A549 (cell line): Measurements from ENCODE around the gene VAPA. TPM values are rescaled to one million over a fixed set of nuclear protein-coding genes. Genes with fewer than 3 reads are reported as not detected.

Experiments
- ATOH8 ChIP-seq: fragments of 250-450 bp; sonication (Bioruptor Pico); IDR thresholded peaks from 2 replicates; pipeline ENCODE4 v1.5.0; 2020; ENCODE audit warnings: low read depth, mild to moderate bottlenecking, moderate library complexity
- BHLHE40 ChIP-seq: IDR thresholded peaks from 2 replicates; pipeline ENCODE4 v1.6.1; 2012; ENCODE audit warnings: low read depth, low read length, inconsistent platforms
- CBX2 ChIP-seq: fragments of 200-600 bp; sonication (generic); IDR thresholded peaks from 2 replicates; pipeline ENCODE4 v1.6.1; 2016; ENCODE audit warnings: low read depth, mild to moderate bottlenecking, borderline replicate concordance
- CBX8 ChIP-seq: fragments of 200-600 bp; sonication (generic); IDR thresholded peaks from 2 replicates; pipeline ENCODE4 v1.6.1; 2016
- CHD4 ChIP-seq: fragments of 200-600 bp; sonication (generic); IDR thresholded peaks from 2 replicates; pipeline ENCODE4 v1.6.1; 2016; ENCODE audit warnings: antibody characterized with exemption, mild to moderate bottlenecking, borderline replicate concordance
- E2F6 ChIP-seq: IDR thresholded peaks from 2 replicates; pipeline ENCODE4 v1.6.1; 2012; ENCODE audit warnings: low read depth, borderline replicate concordance
- EHF ChIP-seq: fragments of 250-450 bp; sonication (Bioruptor Pico); IDR thresholded peaks from 2 replicates; pipeline ENCODE4 v1.5.0; 2020; ENCODE audit warnings: mild to moderate bottlenecking
- EHMT2 ChIP-seq: fragments of 200-600 bp; sonication (generic); IDR thresholded peaks from 2 replicates; pipeline ENCODE4 v1.6.1; 2016; ENCODE audit warnings: antibody characterized with exemption, low read depth, mild to moderate bottlenecking, moderate library complexity
- ELK1 ChIP-seq: fragments of 150-350 bp; IDR thresholded peaks from 2 replicates; pipeline ENCODE4 v1.6.1; 2014; ENCODE audit warnings: low read depth, mild to moderate bottlenecking, low read length
- EP300 ChIP-seq, 2 experiments: fragments of >200 bp; sonication (Bioruptor Twin); formaldehyde crosslinking; IDR thresholded peaks; 2 replicates in 1 of 2; 3 replicates in 1 of 2; pipeline ENCODE4 v1.6.1; 2016 to 2017
- ESRRA ChIP-seq: fragments of 150-350 bp; IDR thresholded peaks from 2 replicates; pipeline ENCODE4 v1.6.1; 2014; ENCODE audit warnings: mild to moderate bottlenecking, low read length, borderline replicate concordance
- FOSB ChIP-seq: fragments of 250-450 bp; sonication (Bioruptor Pico); IDR thresholded peaks from 2 replicates; pipeline ENCODE4 v1.5.0; 2020; ENCODE audit warnings: mild to moderate bottlenecking, moderate library complexity
- FOSL2 ChIP-seq, 2 experiments: fragments of 450-650 bp in 1 of 2; fragments of >200 bp in 1 of 2; sonication (Bioruptor Twin) in 1 of 2; formaldehyde crosslinking; IDR thresholded peaks; 2 replicates each; pipeline versions ENCODE4 v1.5.0 to v1.6.1; 2016 to 2020; ENCODE audit warnings: mild to moderate bottlenecking in 1 of 2, moderate library complexity in 1 of 2
- FOXS1 ChIP-seq: fragments of 250-450 bp; sonication (Bioruptor Pico); IDR thresholded peaks from 2 replicates; pipeline ENCODE4 v1.5.0; 2020; ENCODE audit warnings: mild to moderate bottlenecking, moderate library complexity
- GATA3 ChIP-seq: IDR thresholded peaks from 2 replicates; pipeline ENCODE4 v1.6.1; 2012; ENCODE audit warnings: borderline replicate concordance
- HDAC2 ChIP-seq: fragments of 200-600 bp; sonication (generic); IDR thresholded peaks from 2 replicates; pipeline ENCODE4 v1.6.1; 2016
- HES2 ChIP-seq: fragments of >200 bp; sonication (Bioruptor Twin); formaldehyde crosslinking; IDR thresholded peaks from 2 replicates; pipeline ENCODE4 v1.6.1; 2016
- HEYL ChIP-seq: fragments of 250-450 bp; sonication (Bioruptor Pico); IDR thresholded peaks from 2 replicates; pipeline ENCODE4 v1.8.0; 2021; ENCODE audit warnings: mild to moderate bottlenecking, moderate library complexity
- HMGXB4 ChIP-seq: fragments of 250-450 bp; sonication (Bioruptor Pico); IDR thresholded peaks from 2 replicates; pipeline ENCODE4 v1.5.0; 2021; ENCODE audit warnings: mild to moderate bottlenecking, moderate library complexity, borderline replicate concordance
- HOXA7 ChIP-seq: fragments of 250-450 bp; sonication (Bioruptor Pico); IDR thresholded peaks from 2 replicates; pipeline ENCODE4 v1.5.0; 2020; ENCODE audit warnings: mild to moderate bottlenecking, moderate library complexity
- HOXB5 ChIP-seq: fragments of 250-450 bp; sonication (Bioruptor Pico); IDR thresholded peaks from 2 replicates; pipeline ENCODE4 v1.5.0; 2020; ENCODE audit warnings: mild to moderate bottlenecking, moderate library complexity
- JUN ChIP-seq, 2 experiments: fragments of >200 bp; sonication (Bioruptor Twin); formaldehyde crosslinking; IDR thresholded peaks; 2 replicates in 1 of 2; 3 replicates in 1 of 2; pipeline ENCODE4 v1.6.1; 2016 to 2017
- MAZ ChIP-seq: fragments of 150-350 bp; IDR thresholded peaks from 2 replicates; pipeline ENCODE4 v1.6.1; 2014; ENCODE audit warnings: antibody characterized with exemption, low read depth, low read length, borderline replicate concordance
- MYC ChIP-seq: IDR thresholded peaks from 2 replicates; pipeline ENCODE4 v1.6.1; 2012; ENCODE audit warnings: mild to moderate bottlenecking, inconsistent platforms, low read length, improper control_type of control experiment, borderline replicate concordance
- NFE2L2 ChIP-seq: fragments of 150-350 bp; conservative IDR thresholded peaks from 2 replicates; pipeline ENCODE4 v1.6.1; 2014; ENCODE audit warnings: low read length
- NR3C1 ChIP-seq: fragments of >200 bp; sonication (Bioruptor Twin); formaldehyde crosslinking; IDR thresholded peaks from 3 replicates; pipeline ENCODE4 v1.6.1; 2017
- PBX3 ChIP-seq: IDR thresholded peaks from 2 replicates; pipeline ENCODE4 v1.6.1; 2012
- PHF8 ChIP-seq: fragments of 200-600 bp; sonication (generic); IDR thresholded peaks from 2 replicates; pipeline ENCODE4 v1.6.1; 2016; ENCODE audit warnings: low read depth, mild to moderate bottlenecking, antibody characterized with exemption, moderate library complexity, borderline replicate concordance
- POLR2AphosphoS2 ChIP-seq: conservative IDR thresholded peaks from 2 replicates; pipeline ENCODE4 v1.6.1; 2012; ENCODE audit warnings: low read length, improper control_type of control experiment, inconsistent platforms
- RAD21 ChIP-seq, 2 experiments: fragments of >200 bp in 1 of 2; sonication (Bioruptor Twin) in 1 of 2; formaldehyde crosslinking in 1 of 2; IDR thresholded peaks in 1 of 2; conservative IDR thresholded peaks in 1 of 2; 2 replicates in 1 of 2; 3 replicates in 1 of 2; pipeline ENCODE4 v1.6.1; 2012 to 2018; ENCODE audit warnings: inconsistent platforms in 1 of 2
- RARB ChIP-seq: fragments of 250-450 bp; sonication (Bioruptor Pico); IDR thresholded peaks from 2 replicates; pipeline ENCODE4 v1.8.0; 2021; ENCODE audit warnings: mild to moderate bottlenecking, moderate library complexity
- RFX5 ChIP-seq: fragments of 450-650 bp; IDR thresholded peaks from 2 replicates; pipeline ENCODE4 v1.7.1; 2014; ENCODE audit warnings: antibody characterized with exemption, mild to moderate bottlenecking, moderate library complexity
- RNF2 ChIP-seq: fragments of 200-600 bp; sonication (generic); IDR thresholded peaks from 2 replicates; pipeline ENCODE4 v1.6.1; 2016; ENCODE audit warnings: low read depth, mild to moderate bottlenecking, antibody characterized with exemption, moderate library complexity, borderline replicate concordance
- SMC3 ChIP-seq: fragments of >200 bp; sonication (Bioruptor Twin); formaldehyde crosslinking; IDR thresholded peaks from 3 replicates; pipeline ENCODE4 v1.6.1; 2018; ENCODE audit warnings: inconsistent platforms
- TP53 ChIP-seq: fragments of 250-450 bp; sonication (Bioruptor Pico); IDR thresholded peaks from 2 replicates; pipeline ENCODE4 v1.5.0; 2021; ENCODE audit warnings: mild to moderate bottlenecking, moderate library complexity
- ZC3H11A ChIP-seq: fragments of 450-650 bp; IDR thresholded peaks from 2 replicates; pipeline ENCODE4 v1.6.1; 2014; ENCODE audit warnings: antibody characterized with exemption, mild to moderate bottlenecking
- ZFP36 ChIP-seq: fragments of 450-650 bp; IDR thresholded peaks from 2 replicates; pipeline ENCODE4 v1.6.1; 2014; ENCODE audit warnings: borderline replicate concordance; ENCODE audit not compliant: partially characterized antibody
- ZNF302 ChIP-seq: fragments of 250-450 bp; sonication (Bioruptor Pico); IDR thresholded peaks from 2 replicates; pipeline ENCODE4 v1.9.0; 2021; ENCODE audit warnings: inconsistent platforms, mild to moderate bottlenecking, moderate library complexity
- polyA plus RNA-seq, 4 experiments: library from polyadenylated mRNA; depleted of rRNA in 3 of 4; stranded (reverse); fragments of >200 nt; fragmentation: RNase III in 1 of 4; extraction: RNeasy Plus Mini Kit Qiagen cat#74134 plus additional on column Dnase treatment in 1 of 4; gene quantifications; 2 replicates in 3 of 4; 3 replicates in 1 of 4; pipeline ENCODE4 v1.2.3, GENCODE V29; 2011 to 2017

The VAPA gene
- polyA plus RNA-seq, 2 of the 4 experiments (the other 2 are of a cell fraction): 161 to 391 TPM

GRCh38 chr18:9876867-9877654, 36.8 kb upstream of the VAPA start (continued):
- no peak for TF ChIP-seq HMGXB4 (CRISPR knock-in tag)
- 0 out of 3 replicates have a peak, but pooled peaks have one; percentile 15 for TF ChIP-seq SMC3
- TF ChIP-seq RNF2: no peak
- TF ChIP-seq ZNF302 (CRISPR knock-in tag): no peak
- no peak for TF ChIP-seq FOSB (CRISPR knock-in tag)
- no peak for TF ChIP-seq RFX5
- peak; percentile 43 to 77; a peak in 3 of 5 replicates for TF ChIP-seq EP300 (IDR thresholded peaks at IDR 0.05)
- no peak for TF ChIP-seq ELK1
- no peak for TF ChIP-seq HOXA7 (CRISPR knock-in tag)
- TF ChIP-seq PBX3: no peak
- TF ChIP-seq NR3C1: no peak
- no peak for TF ChIP-seq ZFP36
- peak; percentile 10 to 37; a peak in 3 of 5 replicates for TF ChIP-seq RAD21 (conservative IDR thresholded peaks at IDR 0.05 in 1 of 2, IDR thresholded peaks at IDR 0.05 in 1 of 2)
- TF ChIP-seq FOSL2 (IDR thresholded peaks at IDR 0.05): peak; percentile 46; the same call in 1 of the 2 replicates
- peak; percentile 81 for TF ChIP-seq FOSL2 (CRISPR knock-in tag; IDR thresholded peaks at IDR 0.05)
- TF ChIP-seq E2F6: no peak
- TF ChIP-seq HEYL (CRISPR knock-in tag): no peak
- TF ChIP-seq GATA3: peak; percentile 81; the same call in 1 of the 2 replicates
- TF ChIP-seq MYC: peak; percentile 38; the same call in 1 of the 2 replicates
- TF ChIP-seq JUN (IDR thresholded peaks at IDR 0.05): peak; percentile 59 to 70; a peak in 4 of 5 replicates
- TF ChIP-seq HDAC2: no peak
- no peak for TF ChIP-seq HES2
- no peak for TF ChIP-seq CBX8
- TF ChIP-seq BHLHE40: no peak
- TF ChIP-seq CHD4: no peak
- no peak for TF ChIP-seq EHF (CRISPR knock-in tag)
- TF ChIP-seq MAZ: no peak
- TF ChIP-seq HOXB5 (CRISPR knock-in tag): no peak
- no peak for TF ChIP-seq PHF8
- TF ChIP-seq FOXS1 (CRISPR knock-in tag): no peak; the same call in 1 of the 2 replicates
- TF ChIP-seq CBX2: no peak
- no peak for TF ChIP-seq POLR2AphosphoS2
- TF ChIP-seq EHMT2: no peak
- TF ChIP-seq RARB (CRISPR knock-in tag): no peak
- TF ChIP-seq NFE2L2: no peak; the same call in 1 of the 2 replicates
- TF ChIP-seq ATOH8 (CRISPR knock-in tag): no peak
- TF ChIP-seq ESRRA: no peak
- TF ChIP-seq ZC3H11A: no peak
- no peak for TF ChIP-seq TP53 (CRISPR knock-in tag)
